Stimulated activated CD4-positive, alpha-beta T cell treated with anti-CD3 and anti-CD28 coated beads, Interleukin-1b, Interleukin-23, amount 100 ng/mL, for 4 hours (primary cell): ENCODE measurements around the gene GLP1R.

Experiments
- DNase-seq, 2 donors: peaks; one replicate each; pipeline ENCODE4 v3.0.0-alpha.2; 2020; ENCODE audit warnings: low read depth in 2 of 2

GLP1R gene

GRCh38 chr6:39086294-39086693 is 37.7 kb downstream of the GLP1R start:
- no peak for DNase-seq

- DNase-seq: no peak
Measured at GRCh38 chr6:39086711-39087110, 38.1 kb downstream of the GLP1R start.

GRCh38 chr6:39087197-39087596 is 38.6 kb downstream of the GLP1R start:
- DNase-seq: no peak

GRCh38 chr6:39088331-39088730 is 39.8 kb downstream of the GLP1R start:
- DNase-seq: no peak

DNA sequence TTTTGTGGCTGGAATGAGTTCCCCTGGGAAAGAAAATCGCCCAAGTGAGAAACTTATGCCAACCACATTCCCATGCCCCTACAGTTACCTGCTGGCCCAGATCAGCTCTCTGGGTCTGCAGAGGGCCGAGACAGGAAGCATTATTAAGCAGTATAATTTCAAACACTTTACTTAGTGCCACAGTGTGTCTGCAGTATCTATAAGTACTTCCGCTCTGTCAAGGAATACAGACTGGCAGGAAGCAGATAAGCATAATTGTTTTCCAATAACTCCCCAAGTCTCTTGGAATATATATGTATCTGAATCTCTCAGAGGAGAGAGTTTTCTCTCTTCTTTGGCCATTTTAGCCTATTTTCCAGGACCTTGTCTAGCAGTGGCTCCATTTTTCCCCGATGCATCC is 41.5 kb downstream of the GLP1R start:
- no peak for DNase-seq

DNA sequence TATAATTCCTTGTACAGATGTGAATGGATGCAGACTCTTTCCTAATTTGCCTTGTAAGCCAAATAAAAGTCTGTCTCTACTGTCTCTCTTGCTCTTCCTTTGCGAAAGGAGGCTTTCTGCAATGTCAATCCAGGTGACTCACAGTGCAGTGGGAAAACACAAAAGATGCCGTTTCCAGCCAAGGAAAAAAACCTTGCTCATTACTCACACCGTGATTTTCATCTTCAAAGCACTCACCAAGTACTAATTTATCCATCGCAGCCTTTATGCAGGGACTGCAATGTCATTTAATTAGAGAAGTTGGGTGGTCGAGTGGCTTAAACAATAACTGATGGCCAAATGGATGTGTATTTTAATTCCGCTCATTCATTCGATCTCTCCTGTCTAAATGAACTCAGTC is 42.6 kb downstream of the GLP1R start:
- no peak for DNase-seq

DNA sequence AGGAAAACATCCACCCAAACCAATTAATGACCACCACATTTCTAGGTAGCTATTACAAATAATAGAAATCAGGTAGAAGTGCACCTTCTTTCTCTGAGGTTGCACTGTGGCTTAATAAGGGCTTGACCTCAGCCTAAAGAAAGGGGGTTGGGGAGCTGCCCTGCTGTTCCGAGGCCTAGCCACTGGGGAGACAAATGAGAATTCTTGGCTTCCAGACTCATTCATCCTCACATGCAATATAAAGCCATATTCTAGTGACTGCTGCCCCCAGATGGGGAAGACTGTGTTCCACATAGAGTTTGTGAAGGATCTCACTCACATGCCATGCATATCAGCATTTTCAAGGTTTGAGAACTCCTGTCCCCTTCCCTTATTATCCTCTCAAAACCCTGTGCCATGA is 43.5 kb downstream of the GLP1R start:
- DNase-seq: no peak

DNA sequence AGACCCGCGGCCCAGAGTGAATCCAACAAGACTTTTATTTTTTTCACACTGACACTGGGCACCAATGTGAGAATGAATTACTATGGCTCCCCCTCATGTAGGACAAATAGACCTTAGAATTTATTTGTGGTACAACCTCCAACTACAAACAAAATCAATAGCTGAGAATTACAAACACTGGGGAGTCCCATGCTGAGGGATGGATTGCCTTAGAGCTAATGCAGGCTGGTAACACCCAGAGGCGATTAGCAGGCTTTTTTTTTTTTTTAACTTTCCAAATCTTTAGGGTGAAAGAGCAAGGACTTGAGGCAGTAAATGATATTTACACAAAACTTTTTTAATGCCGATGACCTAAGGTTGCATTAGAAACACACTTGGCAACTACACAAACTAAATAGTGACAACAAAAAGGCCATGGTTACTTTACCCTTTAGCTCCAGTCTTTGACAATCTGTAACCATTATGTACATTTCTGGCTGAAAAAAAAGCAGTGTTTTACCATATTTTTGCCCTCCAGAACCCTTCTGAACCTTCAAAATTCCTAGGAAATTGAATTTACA is 44.6 kb downstream of the GLP1R start:
- DNase-seq: no peak

DNA sequence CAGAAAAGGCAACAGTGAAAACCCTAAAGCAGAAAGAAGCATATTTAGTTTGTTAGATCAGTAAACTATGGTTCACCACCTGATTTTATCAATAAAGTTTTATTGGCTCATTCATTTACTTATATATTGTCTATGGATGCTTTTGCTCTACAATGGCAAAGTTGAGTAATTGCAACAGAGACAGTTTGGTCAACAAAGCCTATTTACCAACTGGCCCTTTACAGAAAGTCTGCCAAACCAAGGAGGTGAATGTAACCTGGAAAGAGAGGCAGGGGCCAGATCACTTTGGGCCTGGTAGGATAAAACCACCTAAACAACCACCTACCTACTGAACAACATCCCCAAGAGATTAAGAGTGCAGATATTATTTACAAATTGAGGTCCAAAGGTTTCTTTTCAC is 47.0 kb downstream of the GLP1R start:
- no peak for DNase-seq

- no peak for DNase-seq
Measured at GRCh38 chr6:39100358-39100757, 51.8 kb downstream of the GLP1R start.

DNA sequence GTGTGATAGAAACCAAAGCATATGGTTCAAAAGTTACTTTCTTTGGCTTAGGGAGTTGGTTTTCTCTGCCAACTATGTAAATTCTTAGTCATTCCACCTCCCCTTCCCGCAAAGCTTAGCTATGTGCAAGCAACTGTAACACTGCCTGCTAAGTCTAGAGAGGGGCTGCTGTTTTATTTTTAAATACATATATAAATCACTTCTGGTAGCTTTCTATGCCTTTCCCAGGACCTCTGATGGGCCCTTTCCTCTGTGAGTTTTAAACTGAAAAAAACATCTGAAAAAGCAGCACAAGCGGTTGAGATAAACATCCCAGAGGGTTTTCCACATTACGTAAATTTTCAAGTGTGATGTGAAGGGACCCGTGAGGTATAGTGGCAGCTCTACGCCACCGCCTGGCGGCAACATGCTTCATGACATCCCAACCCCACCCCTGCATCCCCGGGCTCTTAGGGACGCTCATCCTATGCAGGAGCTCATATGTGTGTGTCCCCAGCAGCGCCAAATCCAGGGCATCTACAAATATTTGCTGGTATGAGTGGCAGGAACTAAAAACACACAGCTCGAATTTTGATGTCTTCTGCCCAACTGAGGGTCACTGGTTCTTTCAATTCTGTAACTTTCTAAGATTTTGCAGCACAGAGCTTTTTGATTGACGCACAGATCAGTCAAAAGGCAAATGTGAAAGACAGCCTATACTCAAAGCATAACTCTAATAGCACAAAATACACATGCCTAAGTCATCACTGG is 53.7 kb downstream of the GLP1R start:
- peak in 1 of 2 donors; percentile 5 for DNase-seq

GRCh38 chr6:39102821-39103136 is 54.2 kb downstream of the GLP1R start:
- DNase-seq: no peak

DNA sequence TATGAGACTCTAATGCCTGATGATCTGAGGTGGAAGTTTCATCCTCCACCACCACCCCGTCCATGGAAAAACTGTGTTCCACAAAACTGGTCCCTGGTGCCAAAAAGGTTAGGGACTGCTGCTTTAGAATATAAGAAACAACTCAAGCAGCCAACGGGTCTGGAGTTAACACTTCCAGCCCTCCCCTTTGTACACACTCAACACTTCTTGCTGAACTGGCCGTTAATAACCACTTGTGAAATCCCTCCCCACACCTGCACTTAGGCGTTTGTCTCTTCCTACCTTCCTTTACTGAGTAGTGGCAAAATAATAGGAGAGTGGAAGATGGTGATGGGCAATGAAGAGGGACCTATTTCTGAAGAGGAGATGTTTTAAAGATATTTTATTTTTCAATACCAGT is 55.9 kb downstream of the GLP1R start:
- DNase-seq: no peak

- DNase-seq: no peak
Measured at GRCh38 chr6:39107034-39107433, 58.5 kb downstream of the GLP1R start.

DNA sequence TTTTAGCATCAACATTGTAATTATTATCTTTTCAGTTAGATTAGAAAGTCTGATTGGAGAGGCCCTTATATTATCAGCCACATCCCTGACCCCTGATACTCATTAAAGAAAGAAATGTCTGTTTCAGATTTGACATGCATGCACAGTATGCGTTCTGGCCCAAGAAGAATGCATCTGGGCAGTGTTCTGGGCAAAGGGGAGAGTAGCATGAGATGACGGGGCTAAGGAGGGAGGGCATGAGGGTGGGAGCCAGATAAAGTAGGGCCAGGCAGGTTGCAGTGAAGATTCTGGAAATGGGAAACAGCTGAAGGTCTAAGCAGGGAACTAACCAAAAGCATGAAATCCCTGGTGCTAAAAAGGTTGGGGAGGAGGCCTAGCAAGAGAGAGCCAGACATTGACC is 59.1 kb downstream of the GLP1R start:
- no peak for DNase-seq

- DNase-seq: no peak
Measured at GRCh38 chr6:39108041-39108839, 59.7 kb downstream of the GLP1R start.

GRCh38 chr6:39111280-39111679 is 62.7 kb downstream of the GLP1R start:
- DNase-seq: no peak

DNA sequence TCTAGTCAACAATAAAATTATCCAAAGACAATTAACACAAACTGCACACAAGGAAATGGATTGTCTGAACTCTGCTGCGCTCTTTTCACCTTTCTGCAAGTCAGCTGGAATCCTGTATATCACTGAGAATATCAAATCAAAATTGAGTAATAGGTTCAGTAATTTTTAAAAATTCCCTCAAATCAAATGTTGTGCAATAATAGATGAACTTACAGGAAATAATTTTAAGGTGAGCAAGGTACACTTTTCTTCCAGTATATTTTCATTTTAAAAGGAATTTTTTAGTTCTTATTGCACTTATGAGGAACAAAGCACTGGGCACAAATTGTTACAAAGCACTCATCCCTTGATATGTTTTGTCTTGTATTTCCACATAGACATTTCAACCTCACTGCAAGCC is 65.2 kb downstream of the GLP1R start:
- DNase-seq: no peak

GRCh38 chr6:39114388-39114703 is 65.8 kb downstream of the GLP1R start:
- no peak for DNase-seq

DNA sequence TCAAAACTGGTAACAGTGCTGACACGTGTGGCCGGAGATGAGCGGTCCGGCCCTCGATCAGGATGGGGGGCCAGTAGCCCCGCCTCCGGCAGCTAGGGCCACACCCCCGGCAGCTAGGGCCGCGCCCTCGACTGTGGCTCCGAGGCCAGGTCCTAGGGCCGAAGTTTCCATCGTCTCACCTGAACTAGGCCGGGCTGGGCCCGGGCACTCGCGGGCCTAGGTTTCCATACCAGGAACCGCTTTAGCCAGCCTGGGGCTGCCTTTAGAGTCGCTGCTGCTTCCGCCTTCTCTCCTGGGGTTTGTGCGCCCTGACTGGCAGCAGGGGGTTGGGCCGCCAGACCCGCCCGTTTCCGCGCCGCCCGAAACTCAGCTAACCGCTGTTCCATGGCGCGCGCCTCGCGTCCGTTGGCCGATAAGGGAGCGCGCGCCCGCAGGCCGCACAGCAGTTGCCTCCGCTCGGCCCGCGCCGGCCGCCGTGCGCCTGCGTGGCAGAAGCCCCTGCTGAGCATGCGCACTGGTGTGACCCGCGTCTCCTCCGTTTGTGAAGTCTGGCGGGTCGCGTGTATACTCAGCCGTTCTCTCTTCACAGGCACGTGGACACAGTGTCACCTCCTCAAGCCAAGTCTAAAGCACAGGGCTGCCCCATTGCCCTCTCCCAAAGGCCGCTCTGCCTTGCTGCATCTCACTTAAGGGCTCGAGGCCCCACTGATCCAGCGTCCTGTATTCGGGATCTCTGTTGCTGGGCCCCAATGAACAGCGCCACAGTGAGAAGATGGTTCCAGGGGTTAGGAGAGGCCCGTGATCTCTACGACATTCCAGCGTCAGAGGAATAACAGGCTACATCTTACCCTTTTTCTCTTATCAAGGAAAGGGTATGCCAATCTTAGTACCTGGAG is 66.4 kb downstream of the GLP1R start, which contains the start of gene SAYSD1:
SAYSD1 (minus strand) TSS at position 483 of the 896 bp plus-strand sequence; CDS start at position 386, 97 bp downstream.
- peak; percentile 89 for DNase-seq

DNA sequence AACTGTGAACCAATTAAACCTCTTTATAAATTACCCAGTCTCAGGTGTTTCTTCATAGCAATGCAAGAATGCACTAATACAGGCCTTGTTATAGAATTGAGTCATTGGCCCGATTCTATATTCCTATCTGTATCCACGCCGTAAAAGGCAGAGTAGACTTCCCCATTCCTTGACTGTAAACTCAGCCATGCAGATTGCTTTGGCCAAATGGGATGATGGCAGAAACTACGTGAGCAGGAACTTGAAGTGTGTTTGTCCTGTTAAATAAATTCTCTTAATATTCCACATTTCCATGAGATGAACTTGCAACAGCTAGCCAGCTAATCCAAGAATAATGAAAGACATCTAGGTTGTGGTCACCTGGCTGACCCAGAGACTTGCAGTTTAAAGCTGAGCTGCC is 70.3 kb downstream of the GLP1R start:
- DNase-seq: no peak

DNA sequence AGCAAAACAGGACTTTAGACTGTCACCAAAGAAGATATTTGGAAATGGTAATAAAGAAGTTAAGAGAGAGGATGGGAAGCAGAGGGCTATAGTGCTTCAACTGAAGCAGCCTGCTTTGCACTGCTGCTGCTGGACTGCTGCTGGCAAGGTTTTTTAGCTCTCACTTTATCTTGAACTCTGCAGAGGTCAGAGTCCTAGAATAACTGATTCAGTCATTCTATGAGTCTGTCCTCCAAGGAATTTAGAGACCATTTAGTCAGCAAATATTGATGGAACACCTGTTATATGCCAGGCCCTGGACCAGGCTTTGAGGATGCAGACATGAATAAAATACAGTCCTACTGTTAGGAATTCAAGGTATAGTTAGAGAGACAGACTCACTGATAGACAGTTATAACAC is 75.5 kb downstream of the GLP1R start:
- no peak for DNase-seq
